ENCODE data around the gene ATP8A2.

- TF ChIP-seq CTCF (IDR thresholded peaks at IDR 0.05) (no peak), POLR2A (IDR thresholded peaks at IDR 0.05) (no peak)
These were observed 90.7 kb downstream of the ATP8A2 start for GRCh38 chr13:25462301-25463125.
